H9 (cell line): ENCODE data around the gene UVSSA. TPM values are rescaled to one million over a fixed set of nuclear protein-coding genes. Genes with fewer than 3 reads are reported as not detected.

Source experiments
- DNase-seq: peaks from one replicate; pipeline ENCODE4 v3.0.0-alpha.2; 2017
- H2AFZ ChIP-seq: one replicate; pipeline ENCODE4 v1.6.1; 2013; ENCODE audit warnings: mild to moderate bottlenecking, low read length, control low read depth, moderate library complexity
- H2AK5ac ChIP-seq: 2 replicates; pipeline ENCODE4 v1.6.1; 2013; ENCODE audit warnings: low read length, control low read depth, mixed read lengths; ENCODE audit not compliant: insufficient read length
- H2BK120ac ChIP-seq: one replicate; pipeline ENCODE4 v1.6.1; 2013; ENCODE audit warnings: low read depth, mild to moderate bottlenecking, low read length, control low read depth, inconsistent platforms; ENCODE audit not compliant: poor library complexity, severe bottlenecking
- H2BK12ac ChIP-seq: 2 replicates; pipeline ENCODE4 v1.6.1; 2013; ENCODE audit warnings: low read length, control low read depth, mixed read lengths, low read depth; ENCODE audit not compliant: insufficient read length
- H2BK15ac ChIP-seq: 2 replicates; pipeline ENCODE4 v1.6.1; 2013; ENCODE audit warnings: low read depth, low read length, control low read depth
- H2BK20ac ChIP-seq: one replicate; pipeline ENCODE4 v1.6.1; 2013; ENCODE audit warnings: low read depth, mild to moderate bottlenecking, low read length, control low read depth, inconsistent platforms; ENCODE audit not compliant: poor library complexity, severe bottlenecking
- H2BK5ac ChIP-seq: 2 replicates; pipeline ENCODE4 v1.6.1; 2013; ENCODE audit warnings: low read length, control low read depth, mixed read lengths; ENCODE audit not compliant: insufficient read length
- H3K14ac ChIP-seq: 2 replicates; pipeline ENCODE4 v1.6.1; 2013; ENCODE audit warnings: low read length, control low read depth; ENCODE audit not compliant: insufficient read depth
- H3K18ac ChIP-seq: 2 replicates; pipeline ENCODE4 v1.6.1; 2013; ENCODE audit warnings: low read depth, mild to moderate bottlenecking, mixed read lengths, low read length, control low read depth; ENCODE audit not compliant: insufficient read length
- H3K23ac ChIP-seq: 2 replicates; pipeline ENCODE4 v1.6.1; 2013; ENCODE audit warnings: low read length, control low read depth, mixed read lengths, low read depth; ENCODE audit not compliant: insufficient read length
- H3K23me2 ChIP-seq: 2 replicates; pipeline ENCODE4 v1.6.1; 2013; ENCODE audit warnings: low read depth, mild to moderate bottlenecking, mixed read lengths, low read length, control low read depth; ENCODE audit not compliant: insufficient read length, poor library complexity, severe bottlenecking
- H3K27ac ChIP-seq: 2 replicates; pipeline ENCODE4 v1.5.1; 2013; ENCODE audit warnings: low read length, control low read depth, mixed read lengths, low read depth; ENCODE audit not compliant: insufficient read length
- H3K27me3 ChIP-seq: 2 replicates; pipeline ENCODE4 v1.6.1; 2013; ENCODE audit warnings: low read length, control low read depth, inconsistent platforms; ENCODE audit not compliant: insufficient read depth
- H3K4ac ChIP-seq: 2 replicates; pipeline ENCODE4 v1.6.1; 2013; ENCODE audit warnings: low read depth, mild to moderate bottlenecking, control low read depth, inconsistent platforms, low read length, moderate library complexity
- H3K4me1 ChIP-seq: 2 replicates; pipeline ENCODE4 v1.6.1; 2013; ENCODE audit warnings: low read length, control low read depth, inconsistent platforms; ENCODE audit not compliant: insufficient read depth
- H3K4me2 ChIP-seq: 2 replicates; pipeline ENCODE4 v1.6.1; 2013; ENCODE audit warnings: low read length, control low read depth, mixed read lengths; ENCODE audit not compliant: insufficient read length, insufficient read depth
- H3K56ac ChIP-seq: 2 replicates; pipeline ENCODE4 v1.6.1; 2013; ENCODE audit warnings: low read depth, mild to moderate bottlenecking, mixed read lengths, low read length, control low read depth; ENCODE audit not compliant: insufficient read length
- H3K79me1 ChIP-seq: 2 replicates; pipeline ENCODE4 v1.6.1; 2013; ENCODE audit warnings: low read depth, mild to moderate bottlenecking, moderate library complexity, low read length, control low read depth, inconsistent platforms; ENCODE audit not compliant: insufficient read depth, poor library complexity, severe bottlenecking
- H3K79me2 ChIP-seq: 2 replicates; pipeline ENCODE4 v1.6.1; 2013; ENCODE audit warnings: low read length, control low read depth, inconsistent platforms; ENCODE audit not compliant: insufficient read depth
- H3K9ac ChIP-seq: 2 replicates; pipeline ENCODE4 v1.6.1; 2013; ENCODE audit warnings: low read length, control low read depth, mixed read lengths; ENCODE audit not compliant: insufficient read length; ENCODE audit errors: extremely low read depth
- H3K9me3 ChIP-seq: one replicate; pipeline ENCODE4 v1.6.1; 2013; ENCODE audit warnings: low read depth, low read length, inconsistent platforms; ENCODE audit not compliant: control insufficient read depth
- H3T11ph ChIP-seq: one replicate; pipeline ENCODE4 v1.6.1; 2013; ENCODE audit warnings: mild to moderate bottlenecking, low read length, control low read depth, inconsistent platforms
- H4K20me1 ChIP-seq: one replicate; pipeline ENCODE4 v1.6.1; 2013; ENCODE audit not compliant: control insufficient read depth, insufficient read length, insufficient read depth
- H4K5ac ChIP-seq: 2 replicates; pipeline ENCODE4 v1.6.1; 2013; ENCODE audit warnings: low read depth, mild to moderate bottlenecking, mixed read lengths, low read length, control low read depth; ENCODE audit not compliant: insufficient read length
- H4K8ac ChIP-seq: replicated peaks from 2 replicates; pipeline ENCODE4 v1.6.1; 2013; ENCODE audit warnings: low read length, control low read depth, mixed read lengths, low read depth; ENCODE audit not compliant: insufficient read length
- H4K91ac ChIP-seq: 2 replicates; pipeline ENCODE4 v1.6.1; 2013; ENCODE audit warnings: low read depth, mild to moderate bottlenecking, moderate library complexity, mixed read lengths, low read length, control low read depth; ENCODE audit not compliant: insufficient read length
- H3K27ac Mint-ChIP-seq, 3 experiments: 2 replicates in 2 of 3; 3 replicates in 1 of 3; pipeline ENCODE4 v1.8.0; 2020 to 2021; ENCODE audit warnings: mixed read lengths in 3 of 3, mild to moderate bottlenecking in 1 of 3, moderate library complexity in 1 of 3
- H3K27me3 Mint-ChIP-seq: 2 replicates; pipeline ENCODE4 v1.8.0; 2021; ENCODE audit warnings: low read depth, mild to moderate bottlenecking, moderate library complexity, mixed read lengths
- H3K36me3 Mint-ChIP-seq, 3 experiments: 2 replicates in 2 of 3; 3 replicates in 1 of 3; pipeline ENCODE4 v1.8.0; 2020 to 2021; ENCODE audit warnings: low read depth in 3 of 3, mixed read lengths in 3 of 3; ENCODE audit not compliant: insufficient read depth in 1 of 3
- H3K4me1 Mint-ChIP-seq, 2 experiments: 2 replicates each; pipeline ENCODE4 v1.8.0; 2020; ENCODE audit warnings: mixed read lengths in 2 of 2
- H3K4me3 Mint-ChIP-seq, 2 experiments: 2 replicates in 1 of 2; 3 replicates in 1 of 2; pipeline ENCODE4 v1.8.0; 2020 to 2021; ENCODE audit warnings: mild to moderate bottlenecking in 2 of 2, mixed read lengths in 2 of 2, moderate library complexity in 1 of 2
- H3K9me3 Mint-ChIP-seq, 2 experiments: 2 replicates in 1 of 2; 3 replicates in 1 of 2; pipeline ENCODE4 v1.8.0; 2020; ENCODE audit warnings: mild to moderate bottlenecking in 2 of 2, mixed read lengths in 2 of 2, moderate library complexity in 1 of 2
- CTCF ChIP-seq: fragments of 200-600 bp; sonication (generic); conservative IDR thresholded peaks from 3 replicates; pipeline ENCODE4 v1.8.0; 2021; ENCODE audit warnings: antibody characterized with exemption, mild to moderate bottlenecking
- WGBS: extraction: QIAGEN DNeasy Blood & Tissue Kit; methylation state at CpG from one replicate; pipeline ENCODE4 v1.1.7; 2013; ENCODE audit warnings: missing lambda C conversion rate, low lambda C conversion rate, mixed read lengths; ENCODE audit not compliant: insufficient read length; ENCODE audit errors: extremely low coverage; 5-methylcytosine and 5-hydroxymethylcytosine counted together
- total RNA-seq: library from RNA; stranded (reverse); gene quantifications from 2 replicates; pipeline ENCODE4 v1.2.1, GENCODE V29; 2021

UVSSA gene
- total RNA-seq, 1 experiment from 2014 or later = 15.9 TPM

- H4K20me1 ChIP-seq = peaks cover 3% of the 10 kb centered on the region
- H2AK5ac ChIP-seq = no peak overlapping the region
- no peak overlapping the region for H3K23ac ChIP-seq
- H2BK15ac ChIP-seq = no peak overlapping the region
- no peak overlapping the region for H3K4me2 ChIP-seq
- no peaks in the 10 kb centered on the region for H3K9me3 ChIP-seq
- no peak for TF ChIP-seq CTCF
- H2AFZ ChIP-seq = no peak overlapping the region
- Mint-ChIP-seq H3K27me3 (no peaks in the 10 kb centered on the region), H3K27ac (no peak overlapping the region), H3K36me3 (peaks cover 2 to 13% (median 10%) of the 10 kb centered on the region in 3 experiments; a peak in 5 of 7 replicates), H3K9me3 (no peaks in the 10 kb centered on the region), H3K4me1 (peaks cover under 1% of the 10 kb centered on the region in 2 experiments; a peak in 1 of 4 replicates), H3K4me3 (no peak overlapping the region)
- no peaks in the 10 kb centered on the region for H3K79me2 ChIP-seq
- H3K23me2 ChIP-seq = no peaks in the 10 kb centered on the region
- H3K14ac ChIP-seq = no peak overlapping the region
- H4K5ac ChIP-seq = no peak overlapping the region
- H3K56ac ChIP-seq = no peak overlapping the region
- no peak for DNase-seq
- no peak overlapping the region for H3T11ph ChIP-seq
- no peak overlapping the region for H3K9ac ChIP-seq
- H3K79me1 ChIP-seq = no peaks in the 10 kb centered on the region
- no peak overlapping the region for H2BK120ac ChIP-seq
- H4K91ac ChIP-seq = no peak overlapping the region
- H3K27me3 ChIP-seq = no peaks in the 10 kb centered on the region
- no peak overlapping the region for H3K4ac ChIP-seq
- H3K18ac ChIP-seq = no peak overlapping the region
- H4K8ac ChIP-seq = no peak overlapping the region
- no peak overlapping the region for H2BK12ac ChIP-seq
- WGBS = no CpG with 5 or more reads among the region's 14 CpGs
- H2BK5ac ChIP-seq = no peak overlapping the region
- no peak overlapping the region for H2BK20ac ChIP-seq
- no peaks in the 10 kb centered on the region for H3K4me1 ChIP-seq
- H3K27ac ChIP-seq = no peak overlapping the region
These were observed 27.7 kb downstream of the UVSSA start for GRCh38 chr4:1374706-1375045.
